Caco-2 (cell line): Measurements from ENCODE around the gene ADGRF3. TPM values are rescaled to one million over a fixed set of nuclear protein-coding genes. Genes with fewer than 3 reads are reported as not detected.
"Not testable (repeated sequence)": the region's sequence is repeated elsewhere in the genome, so short reads cannot be mapped to it uniquely, and the experiment has no call there.

Experiments
- BruUV-seq: library from RNA; stranded (reverse); fragments of 400-500 nt; replicated peaks from 2 replicates; lab custom pipeline; 2021; lab: Mats Ljungman, UMichigan
- CTCF ChIA-PET: fragments of 300-600 bp; sonication (Branson Sonifier 250); formaldehyde crosslinking; loops from one replicate; lab custom pipeline; 2022; ENCODE audit warnings: antibody characterized with exemption; lab: Charles Lee
- POLR2A ChIA-PET: fragments of 300-600 bp; sonication (Branson Sonifier 250); formaldehyde crosslinking; loops from one replicate; lab custom pipeline; 2022; ENCODE audit warnings: antibody characterized with exemption; lab: Charles Lee
- DNase-seq, 2 experiments: peaks; one replicate each; pipeline versions ENCODE4 v3.0.0 to v3.0.0-alpha.2; 2020 to 2022
- H3K27me3 ChIP-seq: replicated peaks from 2 replicates; pipeline ENCODE4 v1.6.0; 2011; ENCODE audit warnings: low read length; ENCODE audit not compliant: control insufficient read depth, insufficient read depth
- H3K36me3 ChIP-seq: 2 replicates; pipeline ENCODE4 v1.5.1; 2011; ENCODE audit warnings: low read length; ENCODE audit not compliant: control insufficient read depth, insufficient read depth
- H3K4me1 ChIP-seq: fragments of 250-450 bp; sonication (Bioruptor Pico); 2 replicates; pipeline ENCODE4 v1.5.1; 2020; ENCODE audit warnings: mild to moderate bottlenecking
- H3K4me3 ChIP-seq: 2 replicates; pipeline ENCODE4 v1.5.1; 2011; ENCODE audit warnings: low read depth, mild to moderate bottlenecking, control low read depth, low read length
- H3K9me3 ChIP-seq: fragments of 250-450 bp; sonication (Bioruptor Pico); 2 replicates; pipeline ENCODE4 v1.5.1; 2020; ENCODE audit warnings: mild to moderate bottlenecking, moderate library complexity
- H3K27ac Mint-ChIP-seq: one replicate; pipeline ENCODE4 v1.8.0; 2022; ENCODE audit warnings: mixed read lengths; ENCODE audit not compliant: unreplicated experiment
- H3K27me3 Mint-ChIP-seq: one replicate; pipeline ENCODE4 v1.8.0; 2022; ENCODE audit warnings: mixed read lengths; ENCODE audit not compliant: insufficient read depth, unreplicated experiment
- H3K36me3 Mint-ChIP-seq: one replicate; pipeline ENCODE4 v1.8.0; 2022; ENCODE audit warnings: mild to moderate bottlenecking, mixed read lengths; ENCODE audit not compliant: insufficient read depth, unreplicated experiment
- H3K4me1 Mint-ChIP-seq: one replicate; pipeline ENCODE4 v1.8.0; 2022; ENCODE audit warnings: low read depth, mixed read lengths; ENCODE audit not compliant: unreplicated experiment
- H3K4me3 Mint-ChIP-seq: one replicate; pipeline ENCODE4 v1.8.0; 2022; ENCODE audit warnings: mild to moderate bottlenecking, moderate library complexity, mixed read lengths; ENCODE audit not compliant: unreplicated experiment
- H3K9me3 Mint-ChIP-seq: one replicate; pipeline ENCODE4 v1.8.0; 2022; ENCODE audit warnings: mixed read lengths; ENCODE audit not compliant: unreplicated experiment
- intact Hi-C: fragments of 100-400 bp; cut with micrococcal nuclease; formaldehyde crosslinking; loops from one replicate; pipeline ENCODE4 v1.10.0; 2022; ENCODE audit not compliant: unreplicated experiment
- total RNA-seq: library from RNA; stranded (reverse); gene quantifications from 2 replicates; pipeline ENCODE4 v1.2.3, GENCODE V29; 2022
- TF ChIP-seq, protein P1 (sequence below), 2 experiments: fragments of 200-600 bp in 1 of 2; IDR thresholded peaks; 1 replicate in 1 of 2; 2 replicates in 1 of 2; pipeline versions ENCODE4 v1.5.1 to v1.8.0; 2011 to 2022; ENCODE audit warnings: antibody characterized with exemption in 1 of 2, control low read depth in 1 of 2, inconsistent platforms in 1 of 2, low read depth in 1 of 2, low read length in 1 of 2, mild to moderate bottlenecking in 1 of 2, moderate library complexity in 1 of 2; ENCODE audit not compliant: insufficient read depth in 1 of 2, severe bottlenecking in 1 of 2, unreplicated experiment in 1 of 2

ADGRF3 gene
- total RNA-seq, 1 experiment from 2014 or later = 0.18 TPM

DNA sequence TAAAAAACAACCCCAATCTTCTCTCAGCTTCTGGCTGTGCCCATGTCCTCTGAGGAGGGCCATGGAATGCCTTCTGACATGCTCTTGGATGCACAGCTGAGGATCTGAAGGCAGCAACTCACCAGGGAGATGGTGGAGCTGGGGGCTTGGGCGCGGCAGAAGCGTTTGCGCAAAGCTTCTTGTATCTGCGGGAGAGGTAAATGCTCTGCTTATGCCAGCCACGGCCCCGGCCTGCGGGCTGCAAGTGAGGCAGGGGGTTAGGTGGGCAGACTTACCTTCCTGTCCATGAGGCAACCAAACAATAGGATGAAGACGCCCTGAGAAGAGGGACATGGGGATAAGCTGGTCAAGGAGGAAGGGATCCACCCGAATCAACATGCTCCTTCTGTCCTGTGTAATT, 36.7 kb downstream of the ADGRF3 start:
- H3K9me3 ChIP-seq = no peaks in the 10 kb centered on the region
- Mint-ChIP-seq H3K4me1 (no peaks in the 10 kb centered on the region), H3K27ac (no peak overlapping the region), H3K27me3 (no peaks in the 10 kb centered on the region), H3K9me3 (no peaks in the 10 kb centered on the region), H3K36me3 (no peaks in the 10 kb centered on the region), H3K4me3 (no peak overlapping the region)
- H3K27me3 ChIP-seq = no peaks in the 10 kb centered on the region
- H3K4me1 ChIP-seq = no peaks in the 10 kb centered on the region
- POLR2A ChIA-PET = no interaction called here
- TF ChIP-seq, protein P1, sequence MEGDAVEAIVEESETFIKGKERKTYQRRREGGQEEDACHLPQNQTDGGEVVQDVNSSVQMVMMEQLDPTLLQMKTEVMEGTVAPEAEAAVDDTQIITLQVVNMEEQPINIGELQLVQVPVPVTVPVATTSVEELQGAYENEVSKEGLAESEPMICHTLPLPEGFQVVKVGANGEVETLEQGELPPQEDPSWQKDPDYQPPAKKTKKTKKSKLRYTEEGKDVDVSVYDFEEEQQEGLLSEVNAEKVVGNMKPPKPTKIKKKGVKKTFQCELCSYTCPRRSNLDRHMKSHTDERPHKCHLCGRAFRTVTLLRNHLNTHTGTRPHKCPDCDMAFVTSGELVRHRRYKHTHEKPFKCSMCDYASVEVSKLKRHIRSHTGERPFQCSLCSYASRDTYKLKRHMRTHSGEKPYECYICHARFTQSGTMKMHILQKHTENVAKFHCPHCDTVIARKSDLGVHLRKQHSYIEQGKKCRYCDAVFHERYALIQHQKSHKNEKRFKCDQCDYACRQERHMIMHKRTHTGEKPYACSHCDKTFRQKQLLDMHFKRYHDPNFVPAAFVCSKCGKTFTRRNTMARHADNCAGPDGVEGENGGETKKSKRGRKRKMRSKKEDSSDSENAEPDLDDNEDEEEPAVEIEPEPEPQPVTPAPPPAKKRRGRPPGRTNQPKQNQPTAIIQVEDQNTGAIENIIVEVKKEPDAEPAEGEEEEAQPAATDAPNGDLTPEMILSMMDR (IDR thresholded peaks at IDR 0.05; ENCODE audit: insufficient read depth in 1 of 2, low read depth in 1 of 2, low read length in 1 of 2, severe bottlenecking in 1 of 2, unreplicated experiment in 1 of 2) = no peak
- CTCF ChIA-PET = no interaction called here
- H3K36me3 ChIP-seq = no peaks in the 10 kb centered on the region
- intact Hi-C loops = loop anchor here (5.0 kb wide), 1 partner anchor 73 kb away; no protein-coding TSS in a partner anchor
- BruUV-seq = no TSS peak
- no peak for DNase-seq
- H3K4me3 ChIP-seq = no peak overlapping the region

DNA sequence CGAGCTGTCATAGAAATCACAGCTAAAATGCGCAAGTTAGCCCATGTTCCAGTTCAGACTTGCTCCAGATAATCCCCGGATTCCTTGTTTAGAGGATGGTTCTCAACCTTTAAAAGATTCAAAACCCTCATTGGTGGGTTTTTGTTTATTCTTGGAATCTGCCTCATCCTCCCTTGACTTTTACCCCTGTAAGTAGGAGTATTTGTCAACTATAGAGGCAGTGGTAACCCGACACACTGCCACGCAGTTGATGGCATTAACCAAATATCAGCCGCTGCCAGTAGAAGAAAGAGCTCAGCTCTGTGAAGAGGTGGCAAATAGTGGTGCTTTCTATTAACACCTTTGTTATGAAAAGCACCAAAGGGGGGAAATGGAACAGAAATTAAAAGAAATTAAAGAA, 41.0 kb downstream of the ADGRF3 start:
- Mint-ChIP-seq H3K9me3 (no peaks in the 10 kb centered on the region), H3K4me3 (no peak overlapping the region), H3K27ac (no peak overlapping the region), H3K4me1 (no peaks in the 10 kb centered on the region), H3K27me3 (no peaks in the 10 kb centered on the region), H3K36me3 (no peaks in the 10 kb centered on the region)
- ChIA-PET POLR2A (interaction anchor here (0.5 kb wide), 2 partner anchors 61 to 679 kb away, joined by 3 to 4 read pairs; partner anchors contain the start of genes HADHA and HADHB), CTCF (interaction anchor here (0.7 kb wide), 1 partner anchor 292 kb away, joined by 5 read pairs; no protein-coding TSS in a partner anchor)
- DNase-seq = no peak
- TF ChIP-seq, protein P1 (IDR thresholded peaks at IDR 0.05; ENCODE audit: insufficient read depth in 1 of 2, low read depth in 1 of 2, low read length in 1 of 2, severe bottlenecking in 1 of 2, unreplicated experiment in 1 of 2) = no peak
- BruUV-seq = no TSS peak
- Histone ChIP-seq H3K4me1 (no peaks in the 10 kb centered on the region), H3K36me3 (no peaks in the 10 kb centered on the region), H3K27me3 (no peaks in the 10 kb centered on the region), H3K9me3 (no peaks in the 10 kb centered on the region; the same call in 1 of the 2 replicates), H3K4me3 (no peak overlapping the region)
- intact Hi-C loops = no loop called here

DNA sequence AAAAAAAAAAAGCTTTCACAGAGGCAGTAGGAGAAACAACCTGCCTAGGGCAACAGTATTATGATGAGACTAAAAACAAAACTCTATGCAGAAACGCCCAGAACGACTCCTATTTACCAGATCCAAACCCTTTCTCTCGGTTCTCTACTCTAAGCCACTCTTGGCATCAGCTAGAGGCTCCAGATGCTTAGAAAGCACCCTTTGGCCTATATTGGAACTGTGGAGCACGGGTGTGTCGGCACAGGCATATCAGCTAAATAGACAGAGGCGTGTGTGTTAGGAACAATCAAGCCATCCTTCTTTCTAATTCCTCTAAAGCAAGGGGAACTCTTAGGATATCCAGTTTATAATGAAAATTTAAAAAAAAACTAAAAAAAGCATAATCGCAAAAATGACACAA, 41.5 kb downstream of the ADGRF3 start:
- H3K36me3 Mint-ChIP-seq, H3K27ac Mint-ChIP-seq, H3K9me3 Mint-ChIP-seq, H3K4me1 ChIP-seq, H3K27me3 Mint-ChIP-seq, H3K4me3 ChIP-seq, H3K36me3 ChIP-seq, H3K27me3 ChIP-seq, DNase-seq, H3K9me3 ChIP-seq, BruUV-seq, H3K4me3 Mint-ChIP-seq, intact Hi-C loops, H3K4me1 Mint-ChIP-seq: not testable (repeated sequence)
- ChIA-PET POLR2A (interaction anchor here (0.5 kb wide), 2 partner anchors 60 to 680 kb away, joined by 3 to 4 read pairs; partner anchors contain the start of genes HADHA and HADHB), CTCF (interaction anchor here (0.7 kb wide), 1 partner anchor 292 kb away, joined by 5 read pairs; no protein-coding TSS in a partner anchor)
